H1 (cell line): ENCODE data around the gene UQCR10. TPM values are rescaled to one million over a fixed set of nuclear protein-coding genes. Genes with fewer than 3 reads are reported as not detected.

Experiments
- CBX5 ChIP-seq: fragments of 300-800, 300-1000 bp; sonication (generic); IDR thresholded peaks from 2 replicates; pipeline ENCODE4 v1.7.1; 2016; ENCODE audit warnings: antibody characterized with exemption, low read length, low read depth
- CHD7 ChIP-seq: fragments of 300-600 bp; sonication (generic); IDR thresholded peaks from 2 replicates; pipeline ENCODE4 v1.7.1; 2012; ENCODE audit warnings: low read length, moderate library complexity, mild to moderate bottlenecking, inconsistent platforms; ENCODE audit not compliant: insufficient replicate concordance
- polyA plus RNA-seq, 7 experiments: library from polyadenylated mRNA; depleted of rRNA in 3 of 7; stranded (reverse) in 5 of 7; unstranded in 2 of 7; fragments of >200 nt in 5 of 7; fragments of 200-250 nt in 2 of 7; gene quantifications; 1 replicate in 5 of 7; 2 replicates in 1 of 7; 4 replicates in 1 of 7; pipeline versions ENCODE4 v1.2.1 to v1.2.3, GENCODE V29; 2011 to 2013; ENCODE audit warnings: missing spikeins in 2 of 7, mixed read lengths in 2 of 7
- total RNA-seq: library from RNA; stranded (reverse); fragmentation: NEBNext Ultra II Directional; extraction: Animal tissue kit (Norgen Biotek cat#: 25700); gene quantifications from 2 replicates; pipeline ENCODE4 v1.2.1, GENCODE V29; 2021

Gene UQCR10
- total and polyA plus RNA-seq, 2 of the 8 experiments (the other 6 are each of a cell fraction or from before 2014, with no cell fraction given) = 102 to 260 TPM

DNA sequence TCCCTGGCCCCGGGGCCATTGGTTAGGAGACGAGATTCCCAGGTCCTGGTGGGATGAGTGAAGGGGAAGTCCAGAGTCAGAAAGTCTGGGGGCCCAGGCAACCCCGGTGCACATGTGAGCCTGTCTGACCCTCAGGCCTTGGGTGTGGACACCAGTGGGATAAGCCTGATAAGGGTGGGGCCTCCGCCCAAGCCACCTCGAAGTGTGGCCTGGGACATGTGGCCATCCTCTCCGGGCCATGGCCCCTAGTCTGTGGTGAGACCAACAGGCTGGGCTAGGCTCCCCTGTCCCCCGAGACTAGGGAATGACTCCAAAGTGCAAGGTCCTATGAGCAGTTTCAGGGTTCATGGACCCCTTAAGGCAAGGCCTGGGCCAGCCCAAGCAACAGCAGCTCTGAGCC is 41.1 kb upstream of the UQCR10 start (continued):
- TF ChIP-seq CHD7 (no peak), CBX5 (no peak)
